HEK293 (cell line): ENCODE data around the gene CACNA2D3.

Source experiments
- CTCF ChIA-PET: fragments of 350-600 bp; formaldehyde crosslinking; extraction: SDS; loops from one replicate; lab custom pipeline; 2021; ENCODE audit warnings: antibody characterized with exemption; lab: Yijun Ruan, JAX
- POLR2A ChIA-PET: fragments of 300-600 bp; formaldehyde crosslinking; extraction: SDS; loops from one replicate; lab custom pipeline; 2020; ENCODE audit warnings: antibody characterized with exemption, inconsistent platforms; lab: Yijun Ruan, JAX
- H3K27ac ChIP-seq: fragments of 200-500 bp; sonication (Bioruptor generic); 2 replicates; pipeline ENCODE4 v1.5.1; 2014; ENCODE audit warnings: low read depth, low read length, control low read depth, inconsistent platforms; ENCODE audit errors: extremely low read depth
- H3K36me3 ChIP-seq, 2 experiments: fragments of 200-500 bp in 1 of 2; sonication (Bioruptor generic) in 1 of 2; 1 replicate in 1 of 2; 2 replicates in 1 of 2; pipeline ENCODE4 v1.5.1; 2014 to 2017; ENCODE audit warnings: inconsistent platforms in 2 of 2, low read length in 2 of 2; ENCODE audit not compliant: control insufficient read depth in 2 of 2, insufficient read depth in 1 of 2
- H3K4me1 ChIP-seq: fragments of 200-500 bp; sonication (Bioruptor generic); 2 replicates; pipeline ENCODE4 v1.5.1; 2014; ENCODE audit warnings: mild to moderate bottlenecking, low read length, inconsistent platforms; ENCODE audit not compliant: control insufficient read depth, insufficient read depth
- H3K4me3 ChIP-seq: 2 replicates; pipeline ENCODE4 v1.5.1; 2011; ENCODE audit warnings: low read depth, mild to moderate bottlenecking, control low read depth, low read length, moderate library complexity
- H3K9me3 ChIP-seq: fragments of 200-500 bp; sonication (Bioruptor generic); 2 replicates; pipeline ENCODE4 v1.5.1; 2014; ENCODE audit warnings: low read depth, low read length, inconsistent platforms; ENCODE audit not compliant: control insufficient read depth, insufficient read depth
- ATF2 ChIP-seq: fragments of 450-650 bp; formaldehyde crosslinking; IDR thresholded peaks from 2 replicates; pipeline ENCODE4 v1.5.1; 2016; ENCODE audit warnings: missing biosample characterization, missing genetic modification characterization, low read depth
- ELK4 ChIP-seq: IDR thresholded peaks from 2 replicates; pipeline ENCODE4 v1.6.1; 2011; ENCODE audit warnings: mild to moderate bottlenecking, low read depth, low read length, borderline replicate concordance
- MEIS1 ChIP-seq: sonication (generic); formaldehyde crosslinking; IDR thresholded peaks from 2 replicates; pipeline ENCODE4 v1.8.1; 2022; ENCODE audit warnings: missing genetic modification reagents, mild to moderate bottlenecking, borderline replicate concordance
- PRDM1 ChIP-seq: fragments of 450-650 bp; formaldehyde crosslinking; IDR thresholded peaks from 2 replicates; pipeline ENCODE4; 2016; ENCODE audit warnings: missing biosample characterization, missing genetic modification characterization
- REST ChIP-seq: fragments of 450-650 bp; formaldehyde crosslinking; IDR thresholded peaks from 2 replicates; pipeline ENCODE4 v1.5.1; 2016; ENCODE audit warnings: missing biosample characterization, missing genetic modification characterization
- TSHZ1 ChIP-seq: fragments of 450-650 bp; formaldehyde crosslinking; IDR thresholded peaks from 2 replicates; pipeline ENCODE4 v1.5.1; 2016; ENCODE audit warnings: missing biosample characterization, missing genetic modification characterization, borderline replicate concordance
- ZBTB48 ChIP-seq: fragments of 450-650 bp; formaldehyde crosslinking; IDR thresholded peaks from 2 replicates; pipeline ENCODE4 v1.5.1; 2016; ENCODE audit warnings: missing biosample characterization, missing genetic modification characterization
- ZNF121 ChIP-seq: fragments of 450-650 bp; formaldehyde crosslinking; IDR thresholded peaks from 2 replicates; pipeline ENCODE4 v1.5.1; 2016; ENCODE audit warnings: missing biosample characterization, missing genetic modification characterization
- ZNF155 ChIP-seq: fragments of 450-650 bp; formaldehyde crosslinking; IDR thresholded peaks from 2 replicates; pipeline ENCODE4 v1.5.1; 2016; ENCODE audit warnings: missing biosample characterization, missing genetic modification characterization
- ZNF157 ChIP-seq: fragments of 450-650 bp; formaldehyde crosslinking; IDR thresholded peaks from 2 replicates; pipeline ENCODE4 v1.5.1; 2016; ENCODE audit warnings: missing biosample characterization, missing genetic modification characterization
- ZNF16 ChIP-seq: fragments of 450-650 bp; formaldehyde crosslinking; IDR thresholded peaks from 2 replicates; pipeline ENCODE4 v1.5.1; 2016; ENCODE audit warnings: low read depth, missing biosample characterization, missing genetic modification characterization
- ZNF23 ChIP-seq: fragments of 450-650 bp; formaldehyde crosslinking; IDR thresholded peaks from 2 replicates; pipeline ENCODE4 v1.5.1; 2016; ENCODE audit warnings: missing biosample characterization, missing genetic modification characterization, borderline replicate concordance
- ZNF292 ChIP-seq: fragments of 450-650 bp; formaldehyde crosslinking; IDR thresholded peaks from 2 replicates; pipeline ENCODE4 v1.5.1; 2016; ENCODE audit warnings: low read depth, missing biosample characterization, missing genetic modification characterization, borderline replicate concordance
- ZNF354C ChIP-seq: fragments of 450-650 bp; formaldehyde crosslinking; IDR thresholded peaks from 2 replicates; pipeline ENCODE4 v1.5.1; 2016; ENCODE audit warnings: missing biosample characterization, missing genetic modification characterization, low read depth, borderline replicate concordance
- ZNF37A ChIP-seq: fragments of 450-650 bp; IDR thresholded peaks from 2 replicates; pipeline ENCODE4 v1.5.1; 2018; ENCODE audit warnings: missing biosample characterization, missing genetic modification characterization
- ZNF48 ChIP-seq: fragments of 450-650 bp; formaldehyde crosslinking; IDR thresholded peaks from 2 replicates; pipeline ENCODE4 v1.5.1; 2016; ENCODE audit warnings: missing biosample characterization, missing genetic modification characterization
- ZNF529 ChIP-seq: fragments of 450-650 bp; formaldehyde crosslinking; IDR thresholded peaks from 2 replicates; pipeline ENCODE4 v1.5.1; 2017; ENCODE audit warnings: missing genetic modification characterization, missing biosample characterization; ENCODE audit not compliant: insufficient replicate concordance
- ZNF585B ChIP-seq: fragments of 450-650 bp; formaldehyde crosslinking; IDR thresholded peaks from 2 replicates; pipeline ENCODE4 v1.5.1; 2016; ENCODE audit warnings: missing biosample characterization, missing genetic modification characterization
- ZNF670 ChIP-seq: fragments of 450-650 bp; formaldehyde crosslinking; IDR thresholded peaks from 2 replicates; pipeline ENCODE4 v1.5.1; 2016; ENCODE audit warnings: missing biosample characterization, missing genetic modification characterization, low read depth
- ZNF776 ChIP-seq: fragments of 450-650 bp; formaldehyde crosslinking; IDR thresholded peaks from 2 replicates; pipeline ENCODE4 v1.5.0; 2017; ENCODE audit warnings: missing biosample characterization, missing genetic modification characterization, borderline replicate concordance
- ZNF843 ChIP-seq: fragments of 450-650 bp; formaldehyde crosslinking; IDR thresholded peaks from 2 replicates; pipeline ENCODE4 v1.5.1; 2016; ENCODE audit warnings: missing biosample characterization, missing genetic modification characterization
- ZSCAN5A ChIP-seq: fragments of 450-650 bp; formaldehyde crosslinking; IDR thresholded peaks from 2 replicates; pipeline ENCODE4 v1.5.1; 2016; ENCODE audit warnings: missing biosample characterization, missing genetic modification characterization

CACNA2D3 gene

GRCh38 chr3:54914180-54914579 is 791.8 kb downstream of the CACNA2D3 start (continued):
- TF ChIP-seq ZNF670 (no peak), ZNF354C (tag by site-specific recombination) (no peak), ZNF37A (tag by site-specific recombination) (no peak), ZNF48 (tag by site-specific recombination) (no peak), ZNF529 (tag by site-specific recombination) (no peak)

- no peak for TF ChIP-seq REST
- no peak for TF ChIP-seq ZNF157
- TF ChIP-seq ELK4: no peak
- no peak for TF ChIP-seq ZNF776 (tag by site-specific recombination)
- no peak for TF ChIP-seq ZNF585B
- TF ChIP-seq ZNF292: no peak
- TF ChIP-seq ZBTB48 (tag by site-specific recombination): no peak
- TF ChIP-seq ZSCAN5A (tag by site-specific recombination): no peak
- TF ChIP-seq ATF2 (tag by site-specific recombination): no peak
- POLR2A ChIA-PET: no interaction called here
- H3K36me3 ChIP-seq: peaks cover 0 to 5% of the 10 kb centered on the region in 2 experiments; a peak in 1 of 3 replicates
- H3K4me1 ChIP-seq: no peaks in the 10 kb centered on the region
- no peak overlapping the region for H3K4me3 ChIP-seq
- H3K27ac ChIP-seq: no peak overlapping the region
- no peaks in the 10 kb centered on the region for H3K9me3 ChIP-seq
- CTCF ChIA-PET: no interaction called here
Observed at GRCh38 chr3:54915181-54915580, 792.8 kb downstream of the CACNA2D3 start.

GRCh38 chr3:54915976-54916375 is 793.6 kb downstream of the CACNA2D3 start:
- Histone ChIP-seq H3K4me1 (no peaks in the 10 kb centered on the region), H3K36me3 (peaks cover 0 to 5% of the 10 kb centered on the region in 2 experiments; a peak in 1 of 3 replicates), H3K9me3 (no peaks in the 10 kb centered on the region), H3K27ac (no peak overlapping the region), H3K4me3 (no peak overlapping the region)
- ChIA-PET POLR2A (no interaction called here), CTCF (interaction anchor here (0.9 kb wide), 1 partner anchor 8 kb away, joined by 3 read pairs; no protein-coding TSS in a partner anchor)
- no peak for TF ChIP-seq ZNF16 (tag by site-specific recombination)
- no peak for TF ChIP-seq PRDM1
- no peak for TF ChIP-seq ZNF121 (tag by site-specific recombination)
- TF ChIP-seq TSHZ1: no peak
- no peak for TF ChIP-seq MEIS1 (CRISPR knock-in tag)
- no peak for TF ChIP-seq ZNF23 (tag by site-specific recombination)
- TF ChIP-seq ZNF843: no peak
- no peak for TF ChIP-seq ZNF155 (tag by site-specific recombination)
- TF ChIP-seq ZNF670: no peak
